ENCODE measurements around the gene PLXNA3.
A peak's percentile ranks its signal among the peaks of the same experiment; 100 is the strongest.

PLXNA3 gene

DNA sequence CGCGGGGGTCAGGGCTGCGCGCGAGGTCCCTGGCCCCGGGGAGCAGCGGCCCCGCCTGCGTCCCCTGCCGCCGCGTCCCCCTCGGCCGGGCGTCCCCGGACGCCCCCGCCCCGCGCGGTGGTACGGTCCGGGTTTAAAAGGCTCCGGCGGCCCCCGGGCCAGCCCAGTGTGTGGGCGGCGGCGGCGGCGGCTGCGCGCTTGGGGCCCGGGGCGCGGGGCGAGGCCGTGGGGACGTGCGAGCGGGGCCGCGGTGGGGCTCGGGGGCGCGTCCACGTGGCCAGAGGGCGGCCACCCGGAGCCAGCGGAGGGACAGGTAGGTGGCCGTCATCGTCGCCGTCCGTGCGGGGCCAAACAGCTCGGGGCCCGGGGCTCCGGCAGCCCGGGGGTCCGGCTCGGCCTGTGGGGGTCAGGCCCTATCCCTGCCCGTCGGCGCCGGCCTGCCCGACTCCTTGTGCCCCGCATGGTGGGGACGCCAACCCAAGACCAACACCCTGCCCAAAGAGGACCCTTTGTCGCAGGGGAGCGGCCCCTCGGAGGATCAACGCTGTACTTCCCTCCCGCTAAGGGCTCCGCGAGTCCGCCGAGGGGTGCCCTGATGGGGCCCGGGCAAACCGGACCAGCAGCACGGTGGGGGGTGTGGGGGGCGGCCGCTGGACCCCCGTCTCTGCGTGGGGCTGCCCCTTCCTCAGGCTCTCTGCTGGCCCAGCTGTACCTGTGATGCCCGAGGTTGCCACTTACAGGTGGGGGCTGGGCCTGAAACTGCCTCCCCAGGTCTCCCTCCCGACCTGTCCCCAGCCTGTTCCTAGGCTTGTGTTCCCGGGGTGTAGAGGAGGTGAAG, at the start of gene PLXNA3:
PLXNA3 (plus strand) TSS at position 166 of the 838 bp plus-strand sequence. CDS start 1,903 bp downstream, outside the sequence.
- no peak for DNase-seq

DNA sequence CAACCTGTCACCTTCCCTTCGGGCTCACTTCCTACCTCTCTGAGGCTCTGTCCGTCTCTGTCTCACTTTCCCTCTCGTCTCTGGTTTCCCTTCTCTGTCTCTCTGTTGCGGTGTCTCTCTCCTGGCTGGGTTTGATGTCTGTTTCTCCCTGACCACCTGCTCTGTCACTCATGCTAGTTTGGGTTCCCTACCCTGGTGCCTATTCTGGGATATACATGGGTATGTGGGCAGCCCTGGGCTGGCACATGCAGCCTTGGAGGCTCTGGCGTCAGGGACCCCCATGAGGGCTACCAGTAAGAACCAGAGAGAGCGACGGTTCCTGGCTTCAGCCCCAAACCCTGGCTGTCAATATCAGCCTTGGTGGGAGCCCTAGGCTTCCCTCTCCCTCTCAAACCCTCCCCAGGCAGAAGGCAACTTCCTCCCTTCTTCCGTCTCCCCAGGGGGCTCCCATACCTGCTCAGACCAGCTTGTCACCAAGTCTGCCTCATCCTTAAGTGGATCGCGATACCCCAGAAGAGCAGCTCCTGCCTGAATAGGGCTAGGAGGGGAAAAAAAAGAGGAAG, 49.3 kb upstream of the PLXNA3 start:
- no peak for DNase-seq

DNA sequence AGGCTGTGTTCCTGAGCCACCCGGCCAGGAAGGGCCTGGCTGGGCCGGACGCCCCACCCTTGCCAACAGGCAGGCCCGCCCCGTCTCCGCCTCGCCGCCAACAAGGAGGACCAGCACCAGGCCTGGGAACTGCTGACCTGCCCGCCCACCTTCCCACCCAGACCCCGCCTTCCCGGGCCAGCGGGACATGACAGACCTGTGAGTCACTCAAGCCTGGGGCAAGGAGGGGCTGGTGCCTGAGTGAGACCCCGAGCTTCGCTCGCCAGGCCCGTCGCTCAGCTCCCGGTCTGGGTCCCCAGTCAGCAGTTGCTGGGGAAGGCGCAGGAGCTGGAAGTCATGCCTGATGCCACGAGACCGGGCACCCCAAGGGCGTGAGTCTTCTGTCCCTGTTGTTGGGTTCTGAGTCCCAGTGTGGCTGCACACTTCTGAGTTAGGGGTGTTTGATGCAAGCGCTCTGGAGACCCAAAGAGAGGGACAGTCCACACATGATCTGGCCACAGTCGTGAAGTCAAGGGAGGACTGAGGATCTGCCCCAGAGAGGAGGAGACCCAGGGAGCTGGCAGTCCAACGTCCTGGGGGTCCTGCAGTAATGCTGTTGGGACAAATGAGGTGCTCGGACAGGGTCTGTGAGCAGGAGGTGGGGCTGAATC, 48.7 kb upstream of the PLXNA3 start, which contains the start of gene DNASE1L1:
DNASE1L1 (minus strand) TSS at position 33 of the 650 bp plus-strand sequence. CDS start 3,686 bp downstream, outside the sequence.
- no peak for DNase-seq

DNA sequence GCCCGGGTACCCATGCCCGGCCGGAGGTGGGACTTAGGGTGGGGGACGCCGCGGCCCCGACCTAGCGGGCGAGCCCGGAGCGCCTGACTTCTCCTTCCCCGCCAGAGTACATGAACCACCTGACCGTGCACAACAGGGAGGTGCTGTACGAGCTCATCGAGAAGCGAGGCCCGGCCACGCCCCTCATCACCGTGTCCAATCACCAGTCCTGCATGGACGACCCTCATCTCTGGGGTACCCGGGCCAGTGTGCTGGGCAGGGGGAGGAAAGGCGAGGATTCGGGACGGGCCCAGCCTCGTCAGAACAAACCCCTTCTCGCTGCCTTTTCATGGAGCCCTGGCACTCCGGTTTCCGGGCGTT, 46.1 kb upstream of the PLXNA3 start:
- peak; percentile 12 for DNase-seq

DNA sequence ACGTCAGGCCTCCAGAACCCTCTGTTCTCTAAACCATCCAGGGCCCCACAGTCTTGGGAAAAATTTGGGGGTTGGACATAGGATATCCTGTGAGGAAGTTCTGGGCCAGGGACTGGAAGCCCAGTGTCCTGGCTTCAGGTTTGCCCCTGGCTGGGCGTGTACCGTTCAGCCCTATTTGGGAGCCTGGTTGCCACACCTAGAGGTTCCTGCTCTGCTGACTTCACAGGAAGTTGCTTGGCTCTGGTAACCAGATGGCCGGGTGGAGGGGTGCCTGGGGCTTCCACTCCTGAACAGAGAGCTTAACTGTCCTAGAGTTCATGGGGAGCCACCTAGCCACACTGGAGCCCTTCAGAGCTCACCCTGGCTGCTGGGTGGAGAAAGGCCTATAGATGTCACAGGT, 45.6 kb upstream of the PLXNA3 start:
- DNase-seq: no peak

DNA sequence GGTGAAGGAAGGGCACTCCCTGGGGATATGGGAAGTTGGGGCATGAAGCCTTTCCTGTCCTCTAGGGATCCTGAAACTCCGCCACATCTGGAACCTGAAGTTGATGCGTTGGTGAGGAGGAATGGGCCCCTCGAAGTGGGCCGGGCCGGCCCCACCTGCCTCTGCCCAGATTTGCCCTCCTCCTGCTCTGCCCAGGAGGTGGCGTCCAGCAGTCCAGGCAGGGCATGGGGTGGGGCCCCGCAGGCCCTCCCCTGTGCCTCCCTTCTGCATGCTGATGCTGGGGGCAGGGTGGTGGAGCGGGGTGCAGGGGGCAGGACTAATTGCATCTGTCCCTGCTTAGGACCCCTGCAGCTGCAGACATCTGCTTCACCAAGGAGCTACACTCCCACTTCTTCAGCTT, 44.9 kb upstream of the PLXNA3 start:
- DNase-seq: no peak

DNA sequence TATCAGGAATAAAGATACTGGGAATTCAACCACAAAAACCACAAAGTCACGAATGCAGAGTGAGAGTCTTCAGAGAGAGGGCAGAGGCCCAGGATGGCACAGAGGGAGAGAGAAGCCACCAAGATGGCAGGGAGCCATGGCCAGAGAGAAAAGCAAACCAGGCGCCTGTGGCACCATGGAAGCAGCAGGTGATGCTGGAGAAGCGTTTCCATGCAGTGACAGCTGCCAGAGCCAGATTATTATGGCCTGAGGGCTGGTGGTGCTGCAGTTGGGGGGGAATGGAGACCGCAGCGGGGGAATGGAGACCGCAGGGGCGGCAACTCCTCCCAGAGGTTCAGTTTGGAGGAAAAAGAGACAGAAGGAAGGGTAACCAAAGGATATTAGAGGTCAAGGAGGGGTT, 40.9 kb upstream of the PLXNA3 start:
- DNase-seq: no peak

DNA sequence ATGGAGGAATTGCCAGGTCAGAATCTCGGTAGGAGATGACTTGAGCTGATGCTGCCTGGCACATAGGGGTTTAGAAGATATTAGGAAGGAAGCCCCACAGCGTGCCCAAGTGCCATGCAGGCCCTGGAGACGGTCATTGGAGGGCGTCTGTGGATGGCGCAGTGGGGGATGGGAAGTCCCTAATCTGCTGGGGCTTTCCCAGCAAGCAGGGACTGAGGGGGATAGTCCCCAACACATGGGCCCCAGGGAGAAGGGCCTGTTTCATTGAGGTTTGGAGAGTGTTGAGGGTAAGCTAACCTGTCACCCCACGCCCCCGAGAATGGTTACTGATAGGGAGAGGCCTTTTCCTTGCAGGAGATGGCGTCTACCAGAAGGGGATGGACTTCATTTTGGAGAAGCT, 38.9 kb upstream of the PLXNA3 start:
- DNase-seq: no peak

DNA sequence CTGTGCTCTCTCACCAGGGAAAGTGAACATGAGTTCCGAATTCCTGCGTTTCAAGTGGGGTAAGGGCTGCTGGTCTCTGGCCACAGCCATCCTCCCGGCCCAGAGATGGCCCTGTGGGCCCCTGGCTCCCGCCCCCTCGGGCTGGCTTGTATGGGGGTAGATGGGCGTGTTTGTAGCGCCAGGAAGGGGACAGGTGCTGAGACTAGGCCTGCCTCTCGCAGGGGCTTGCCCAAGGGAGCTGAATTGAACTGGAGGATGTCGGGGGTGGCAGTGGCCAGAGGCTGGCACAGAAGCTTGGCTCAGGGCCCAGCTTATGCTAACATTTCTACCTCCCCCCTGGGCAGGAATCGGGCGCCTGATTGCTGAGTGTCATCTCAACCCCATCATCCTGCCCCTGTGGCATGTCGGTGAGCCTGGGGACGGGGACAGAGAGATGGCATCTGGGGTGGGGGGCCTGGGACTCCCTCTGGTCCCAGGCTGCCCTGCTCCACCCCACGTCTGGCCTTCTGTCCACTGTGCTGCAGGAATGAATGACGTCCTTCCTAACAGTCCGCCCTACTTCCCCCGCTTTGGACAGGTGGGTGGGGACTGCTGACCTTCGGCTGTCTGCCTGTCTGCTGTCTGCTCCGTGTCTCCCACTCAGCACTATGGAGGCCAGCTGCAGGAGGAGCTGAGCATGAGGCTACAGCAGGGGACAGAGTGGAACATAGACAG, 38.2 kb upstream of the PLXNA3 start:
- no peak for DNase-seq

DNA sequence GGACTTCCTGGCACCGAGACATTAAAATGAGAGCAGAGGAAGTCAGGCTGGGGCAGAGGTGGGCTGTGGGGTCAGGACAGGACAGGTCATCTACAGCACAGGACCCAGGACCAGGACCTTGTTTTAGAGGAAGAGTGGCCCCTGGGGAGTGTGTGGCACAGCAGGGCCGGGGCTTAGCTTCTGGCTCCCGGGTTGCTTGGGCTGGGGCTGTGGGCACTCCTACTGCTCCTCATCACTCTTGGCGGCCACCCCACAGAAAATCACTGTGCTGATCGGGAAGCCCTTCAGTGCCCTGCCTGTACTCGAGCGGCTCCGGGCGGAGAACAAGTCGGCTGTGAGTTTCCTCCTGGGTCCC, 37.7 kb upstream of the PLXNA3 start:
- no peak for DNase-seq

DNA sequence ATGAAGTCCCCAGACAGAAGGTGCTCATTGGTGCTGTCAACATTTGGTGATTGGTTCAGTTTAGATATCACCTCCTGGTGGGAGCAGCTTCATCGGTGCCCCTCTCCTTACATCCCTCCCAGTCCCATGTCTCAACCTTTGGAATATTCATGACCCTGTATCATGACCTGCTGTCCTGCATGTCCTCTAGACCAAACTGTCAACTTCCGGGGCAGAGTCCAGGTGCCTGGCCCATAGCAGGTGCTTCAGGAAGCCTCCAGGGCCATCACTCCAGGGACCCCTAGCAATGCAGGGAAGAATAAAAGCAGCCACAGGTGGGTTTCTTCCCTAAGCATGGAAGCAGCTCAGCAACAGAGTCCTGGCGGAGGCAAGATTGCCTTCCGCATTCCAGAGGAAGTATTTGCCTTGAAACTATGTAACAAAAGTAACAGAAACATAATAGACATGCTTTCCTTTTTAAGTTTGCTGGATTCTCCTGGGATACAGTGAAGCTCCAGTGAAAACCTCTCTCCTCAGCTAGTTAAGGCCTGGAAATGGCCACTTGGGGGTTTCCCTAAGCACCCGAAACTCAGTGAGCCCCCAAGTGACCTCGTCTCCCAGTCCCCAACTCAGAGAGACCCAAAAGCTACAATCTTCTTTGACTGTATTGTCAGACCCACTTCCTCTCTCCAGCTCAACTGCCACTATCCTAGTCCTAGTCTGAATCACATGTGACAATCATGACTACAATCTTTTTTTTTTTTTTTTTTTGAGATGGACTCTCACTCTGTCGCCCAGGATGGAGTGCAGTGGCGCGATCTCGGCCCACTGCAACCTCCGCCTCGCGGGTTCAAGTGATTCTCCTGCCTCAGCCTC, 30.9 kb upstream of the PLXNA3 start:
- DNase-seq: no peak

DNA sequence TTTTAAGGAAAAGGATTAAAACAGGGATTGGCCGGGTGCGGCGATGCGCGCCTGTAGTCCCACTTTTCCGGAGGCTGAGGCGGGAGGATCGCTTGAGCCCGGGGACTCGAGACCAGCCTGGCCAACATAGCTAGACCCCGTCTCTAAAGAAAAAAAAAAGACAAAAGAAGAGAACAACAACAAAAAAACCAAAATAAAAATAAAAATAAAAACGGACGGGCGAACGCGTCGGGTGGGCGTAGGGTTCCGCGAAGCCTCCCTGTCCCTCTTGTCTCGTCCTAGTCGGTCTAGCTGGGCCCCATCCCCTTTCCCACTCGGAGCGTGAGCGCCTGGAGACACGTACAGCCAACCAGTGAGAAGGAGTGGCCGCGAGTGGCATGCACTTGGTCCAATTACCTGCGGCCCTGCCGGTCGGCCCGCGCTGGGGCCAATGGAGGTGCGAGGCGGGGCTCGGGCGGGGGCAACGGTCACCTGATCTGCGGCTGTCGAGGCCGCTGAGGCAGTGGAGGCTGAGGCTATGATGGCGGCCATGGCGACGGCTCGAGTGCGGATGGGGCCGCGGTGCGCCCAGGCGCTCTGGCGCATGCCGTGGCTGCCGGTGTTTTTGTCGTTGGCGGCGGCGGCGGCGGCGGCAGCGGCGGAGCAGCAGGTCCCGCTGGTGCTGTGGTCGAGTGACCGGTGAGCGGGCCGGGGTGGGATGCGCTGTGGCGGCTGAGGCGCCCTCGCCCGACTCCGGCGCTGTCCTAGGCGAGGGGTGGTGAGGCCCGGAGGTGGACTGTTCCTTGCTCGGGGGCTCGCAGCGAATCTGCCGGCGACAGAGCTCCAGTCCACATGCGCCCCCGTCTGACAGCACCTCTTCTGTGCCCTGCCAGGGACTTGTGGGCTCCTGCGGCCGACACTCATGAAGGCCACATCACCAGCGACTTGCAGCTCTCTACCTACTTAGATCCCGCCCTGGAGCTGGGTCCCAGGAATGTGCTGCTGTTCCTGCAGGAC, 29.6 kb upstream of the PLXNA3 start, which contains the start of gene ATP6AP1:
ATP6AP1 (plus strand) TSS at position 502 of the 996 bp plus-strand sequence; CDS start at position 518, 16 bp downstream.
- DNase-seq: peak; percentile 86

DNA sequence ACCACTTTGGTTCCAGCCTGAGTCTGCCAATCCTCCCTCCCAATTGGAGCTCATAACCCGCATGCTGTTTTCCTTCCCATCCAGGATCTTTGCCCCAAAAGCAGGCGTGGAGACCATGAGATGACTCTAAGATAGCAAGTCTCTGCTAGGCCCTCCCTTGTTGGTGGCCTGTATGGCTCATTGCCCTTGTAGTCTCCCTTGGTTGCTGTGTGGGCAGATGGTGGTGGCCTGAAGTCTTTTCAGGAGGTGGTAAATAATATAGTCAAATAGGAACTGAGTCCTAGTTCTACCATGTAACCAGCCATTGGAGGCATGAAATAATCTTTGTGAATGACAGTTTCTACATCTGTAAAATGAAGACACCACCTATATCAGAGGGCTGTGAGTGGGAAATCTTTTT, 28.4 kb upstream of the PLXNA3 start:
- DNase-seq: no peak

DNA sequence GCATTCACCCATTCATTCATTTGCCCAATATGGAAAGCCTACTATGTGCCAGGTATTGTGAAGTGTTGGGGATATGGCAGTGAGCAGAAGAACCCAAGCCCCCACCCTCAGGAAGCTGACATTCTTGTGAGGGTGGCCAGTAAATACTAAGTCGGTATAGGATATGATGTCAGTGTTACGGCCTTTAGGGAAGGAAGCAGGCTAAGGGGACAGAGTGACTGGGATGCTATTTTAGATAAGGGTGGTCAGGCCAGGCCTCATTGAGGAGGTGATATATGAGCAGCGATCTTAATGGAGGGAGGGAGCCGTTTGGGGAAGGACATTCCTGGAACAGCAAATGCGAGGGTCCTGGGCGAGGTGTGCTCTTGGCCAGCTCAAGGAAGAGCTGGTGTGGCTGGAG, 27.6 kb upstream of the PLXNA3 start:
- DNase-seq: no peak

DNA sequence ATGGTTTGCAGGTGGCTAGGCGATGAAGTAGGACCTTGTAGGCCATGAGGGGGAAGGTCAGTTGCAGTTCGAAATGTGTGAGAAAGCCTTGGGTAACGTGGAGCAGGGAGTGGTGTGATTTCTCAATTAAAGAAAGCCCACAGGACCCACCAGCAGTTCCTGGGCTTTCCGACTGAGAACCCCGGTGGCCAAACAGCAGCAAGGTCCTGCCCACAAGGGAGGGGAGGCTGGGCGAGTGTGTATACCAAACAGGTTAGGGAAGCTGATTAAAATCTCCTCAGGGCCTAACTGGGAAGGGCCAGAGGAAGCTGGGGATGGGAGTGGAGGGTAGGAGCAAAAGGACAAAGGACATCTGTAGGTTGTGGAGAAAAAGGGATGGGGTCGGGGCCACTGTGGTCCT, 27.2 kb upstream of the PLXNA3 start:
- no peak for DNase-seq

DNA sequence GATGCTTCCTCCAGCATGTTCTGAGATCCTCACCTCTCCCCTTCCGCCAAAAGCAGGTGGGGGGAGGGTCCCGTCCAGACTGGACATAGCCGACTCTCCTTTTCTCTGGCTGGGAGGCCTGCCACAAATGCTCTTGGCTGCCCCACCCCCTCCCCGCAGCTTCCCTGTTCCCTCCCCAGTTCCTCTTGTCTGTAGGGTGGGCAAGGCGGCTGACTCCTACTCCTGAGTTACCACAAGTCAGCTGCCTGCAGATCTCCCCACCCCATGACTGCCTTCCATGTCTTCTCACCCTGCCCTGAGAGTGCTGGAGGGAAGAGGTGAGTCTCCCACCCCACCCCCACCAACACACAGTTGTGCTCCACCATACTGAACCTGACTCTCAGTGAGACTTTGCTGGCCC, 26.7 kb upstream of the PLXNA3 start:
- no peak for DNase-seq

DNA sequence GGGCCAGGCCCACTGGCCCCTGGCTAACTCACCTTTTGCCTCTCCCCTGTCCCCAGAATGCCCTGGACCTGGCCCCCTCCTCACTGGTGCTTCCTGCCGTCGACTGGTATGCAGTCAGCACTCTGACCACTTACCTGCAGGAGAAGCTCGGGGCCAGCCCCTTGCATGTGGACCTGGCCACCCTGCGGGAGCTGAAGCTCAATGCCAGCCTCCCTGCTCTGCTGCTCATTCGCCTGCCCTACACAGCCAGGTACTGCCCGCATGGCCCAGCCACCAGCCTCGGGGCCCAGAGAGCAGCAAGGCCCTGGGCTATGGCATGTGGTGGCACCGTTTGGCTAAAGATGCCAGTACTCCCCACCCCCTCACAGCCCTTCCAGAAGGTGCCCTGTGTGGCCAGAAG, 25.9 kb upstream of the PLXNA3 start:
- DNase-seq: no peak

DNA sequence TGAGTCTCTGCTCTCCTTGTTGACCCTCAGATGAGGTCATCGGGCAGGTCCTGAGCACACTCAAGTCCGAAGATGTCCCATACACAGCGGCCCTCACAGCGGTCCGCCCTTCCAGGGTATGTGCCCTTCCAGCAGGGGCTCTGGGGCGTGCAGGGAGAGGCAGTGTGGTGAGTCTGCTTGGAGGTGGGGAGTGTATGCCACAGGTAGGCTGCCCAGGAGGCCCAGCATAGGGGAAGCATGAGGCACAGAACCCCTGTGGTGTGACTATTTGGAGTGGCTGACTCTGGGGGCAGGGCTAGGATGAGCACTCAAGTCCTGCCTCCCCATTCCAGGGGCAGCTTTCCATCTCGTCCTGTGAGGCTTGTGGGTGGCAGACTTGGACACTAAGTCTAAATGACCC, 24.5 kb upstream of the PLXNA3 start:
- DNase-seq: no peak

DNA sequence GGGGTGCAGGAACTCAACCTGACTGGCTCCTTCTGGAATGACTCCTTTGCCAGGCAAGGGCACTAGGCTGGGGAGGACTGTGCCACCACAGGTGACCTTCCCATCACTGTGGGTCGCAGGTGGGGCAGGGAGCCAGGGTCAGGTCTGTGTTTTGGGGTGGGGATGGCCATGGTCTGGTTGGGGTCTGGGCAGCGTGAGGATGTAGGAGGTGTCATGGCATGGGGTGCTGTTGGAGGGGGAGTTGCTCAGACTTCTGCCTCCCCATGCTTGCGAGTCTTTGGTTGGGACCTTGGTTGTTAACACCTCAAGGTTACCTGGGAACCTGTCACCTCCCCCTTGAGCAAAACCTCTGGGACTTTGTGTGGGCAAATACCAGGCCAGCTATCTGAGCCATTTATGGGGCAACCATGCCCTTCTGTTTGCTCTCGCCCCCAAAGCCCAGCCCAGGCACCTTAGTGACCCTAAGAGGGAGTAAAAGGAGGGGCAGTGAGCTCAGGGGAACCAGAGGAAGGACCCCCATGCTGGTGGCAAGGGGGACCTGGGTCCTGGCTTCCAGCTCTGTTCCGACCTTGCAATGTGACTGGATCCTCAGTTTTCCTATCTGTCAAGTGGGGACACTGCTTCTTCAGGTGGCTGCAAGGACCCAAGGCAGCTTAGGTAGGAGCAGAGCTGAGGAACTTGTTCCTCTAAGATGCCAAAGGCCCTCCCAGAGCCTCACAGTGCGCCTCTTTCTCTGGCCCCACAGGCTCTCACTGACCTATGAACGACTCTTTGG, 23.5 kb upstream of the PLXNA3 start:
- no peak for DNase-seq

DNA sequence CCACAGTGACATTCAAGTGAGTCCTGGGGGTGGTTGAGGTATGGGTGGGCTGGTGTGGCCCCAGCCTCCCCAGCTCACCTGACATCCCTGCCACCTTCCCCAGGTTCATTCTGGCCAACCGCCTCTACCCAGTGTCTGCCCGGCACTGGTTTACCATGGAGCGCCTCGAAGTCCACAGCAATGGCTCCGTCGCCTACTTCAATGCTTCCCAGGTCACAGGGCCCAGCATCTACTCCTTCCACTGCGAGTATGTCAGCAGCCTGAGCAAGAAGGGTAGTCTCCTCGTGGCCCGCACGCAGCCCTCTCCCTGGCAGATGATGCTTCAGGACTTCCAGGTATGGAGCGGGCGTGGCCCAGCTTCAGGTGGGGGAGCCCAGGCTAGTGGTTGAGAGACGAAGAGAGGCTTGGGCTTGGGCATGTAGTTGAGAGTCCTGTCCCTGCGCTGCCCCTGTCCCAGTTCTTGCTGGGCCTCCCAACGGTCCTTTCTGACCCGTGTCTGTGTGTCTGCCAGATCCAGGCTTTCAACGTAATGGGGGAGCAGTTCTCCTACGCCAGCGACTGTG, 22.8 kb upstream of the PLXNA3 start:
- DNase-seq: no peak
